ENCODE measurements around the gene MGAT3. TPM values are rescaled to one million over a fixed set of nuclear protein-coding genes. Genes with fewer than 3 reads are reported as not detected.

The MGAT3 gene
- total and polyA plus RNA-seq, 2 of the 13 experiments (the other 11 are each of a cell fraction or from before 2014, with no cell fraction given), result 0.11 to 0.15 TPM

DNA sequence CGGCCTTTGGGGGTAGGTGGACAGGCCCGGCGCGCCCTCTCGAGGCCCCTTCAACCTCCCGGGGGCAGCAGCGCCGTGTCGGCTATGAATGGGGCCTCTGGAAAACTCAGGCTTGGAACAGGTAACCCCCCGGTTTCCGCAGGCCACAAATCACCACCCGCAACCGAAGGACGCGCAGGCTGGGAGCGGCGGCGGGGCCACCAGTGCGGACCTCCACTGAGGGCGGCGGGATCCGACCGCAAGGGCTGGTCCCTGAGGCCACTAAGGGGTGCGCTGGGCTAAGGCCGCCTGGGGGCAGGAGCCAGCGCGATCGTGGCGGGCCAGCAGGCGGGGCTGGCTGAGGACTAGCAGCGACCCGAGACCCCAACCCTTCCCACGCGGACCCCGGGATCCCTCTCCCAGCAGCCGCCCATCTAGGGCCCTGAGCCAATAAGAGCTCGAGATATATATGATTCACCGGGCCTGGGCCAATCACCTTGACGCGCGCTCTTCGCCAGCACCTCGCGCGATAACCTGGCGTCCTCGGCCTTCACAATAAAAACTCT is 62.9 kb downstream of the MGAT3 start (continued):
- TF ChIP-seq ZNF772 (CRISPR knock-in tag; IDR thresholded peaks at IDR 0.05), result no peak
- TF ChIP-seq ZNF607 (CRISPR knock-in tag; IDR thresholded peaks at IDR 0.05; ENCODE audit: borderline replicate concordance), result 0 out of 2 replicates have a peak, but pooled peaks have one; percentile 52
- TF ChIP-seq ZNF512 (CRISPR knock-in tag; IDR thresholded peaks at IDR 0.05), result no peak
- peak; percentile 53; the same call in 1 of the 2 replicates for TF ChIP-seq E2F2 (CRISPR knock-in tag; IDR thresholded peaks at IDR 0.05; ENCODE audit: borderline replicate concordance)
- TF ChIP-seq, protein P1, sequence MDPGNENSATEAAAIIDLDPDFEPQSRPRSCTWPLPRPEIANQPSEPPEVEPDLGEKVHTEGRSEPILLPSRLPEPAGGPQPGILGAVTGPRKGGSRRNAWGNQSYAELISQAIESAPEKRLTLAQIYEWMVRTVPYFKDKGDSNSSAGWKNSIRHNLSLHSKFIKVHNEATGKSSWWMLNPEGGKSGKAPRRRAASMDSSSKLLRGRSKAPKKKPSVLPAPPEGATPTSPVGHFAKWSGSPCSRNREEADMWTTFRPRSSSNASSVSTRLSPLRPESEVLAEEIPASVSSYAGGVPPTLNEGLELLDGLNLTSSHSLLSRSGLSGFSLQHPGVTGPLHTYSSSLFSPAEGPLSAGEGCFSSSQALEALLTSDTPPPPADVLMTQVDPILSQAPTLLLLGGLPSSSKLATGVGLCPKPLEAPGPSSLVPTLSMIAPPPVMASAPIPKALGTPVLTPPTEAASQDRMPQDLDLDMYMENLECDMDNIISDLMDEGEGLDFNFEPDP (CRISPR knock-in tag; conservative IDR thresholded peaks at IDR 0.05), result no peak
- TF ChIP-seq ETV6 (CRISPR knock-in tag; conservative IDR thresholded peaks at IDR 0.05), result no peak; the same call in 1 of the 2 replicates
- TF ChIP-seq ZBTB38 (CRISPR knock-in tag; IDR thresholded peaks at IDR 0.05), result no peak; the same call in 1 of the 2 replicates
- TF ChIP-seq MYC (CRISPR knock-in tag; IDR thresholded peaks at IDR 0.05; ENCODE audit: borderline replicate concordance), result peak; percentile 38; the same call in 1 of the 2 replicates
- TF ChIP-seq, protein P2, sequence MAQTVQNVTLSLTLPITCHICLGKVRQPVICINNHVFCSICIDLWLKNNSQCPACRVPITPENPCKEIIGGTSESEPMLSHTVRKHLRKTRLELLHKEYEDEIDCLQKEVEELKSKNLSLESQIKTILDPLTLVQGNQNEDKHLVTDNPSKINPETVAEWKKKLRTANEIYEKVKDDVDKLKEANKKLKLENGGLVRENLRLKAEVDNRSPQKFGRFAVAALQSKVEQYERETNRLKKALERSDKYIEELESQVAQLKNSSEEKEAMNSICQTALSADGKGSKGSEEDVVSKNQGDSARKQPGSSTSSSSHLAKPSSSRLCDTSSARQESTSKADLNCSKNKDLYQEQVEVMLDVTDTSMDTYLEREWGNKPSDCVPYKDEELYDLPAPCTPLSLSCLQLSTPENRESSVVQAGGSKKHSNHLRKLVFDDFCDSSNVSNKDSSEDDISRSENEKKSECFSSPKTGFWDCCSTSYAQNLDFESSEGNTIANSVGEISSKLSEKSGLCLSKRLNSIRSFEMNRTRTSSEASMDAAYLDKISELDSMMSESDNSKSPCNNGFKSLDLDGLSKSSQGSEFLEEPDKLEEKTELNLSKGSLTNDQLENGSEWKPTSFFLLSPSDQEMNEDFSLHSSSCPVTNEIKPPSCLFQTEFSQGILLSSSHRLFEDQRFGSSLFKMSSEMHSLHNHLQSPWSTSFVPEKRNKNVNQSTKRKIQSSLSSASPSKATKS (CRISPR knock-in tag; IDR thresholded peaks at IDR 0.05), result no peak
- TF ChIP-seq ISL2 (CRISPR knock-in tag; IDR thresholded peaks at IDR 0.05), result no peak
- TF ChIP-seq NCOA2 (CRISPR knock-in tag; IDR thresholded peaks at IDR 0.05), result no peak
- TF ChIP-seq RFXAP (CRISPR knock-in tag; IDR thresholded peaks at IDR 0.05; ENCODE audit: borderline replicate concordance), result peak; percentile 62; the same call in 1 of the 2 replicates
- TF ChIP-seq ZNF317 (CRISPR knock-in tag; IDR thresholded peaks at IDR 0.05), result peak; percentile 72
- no peak for TF ChIP-seq ZNF609 (CRISPR knock-in tag; IDR thresholded peaks at IDR 0.05; ENCODE audit: borderline replicate concordance)
- peak; percentile 71 for TF ChIP-seq SRSF1 (optimal IDR thresholded peaks at IDR 0.05; ENCODE audit: low read depth, low read length)
- TF ChIP-seq, protein P3, sequence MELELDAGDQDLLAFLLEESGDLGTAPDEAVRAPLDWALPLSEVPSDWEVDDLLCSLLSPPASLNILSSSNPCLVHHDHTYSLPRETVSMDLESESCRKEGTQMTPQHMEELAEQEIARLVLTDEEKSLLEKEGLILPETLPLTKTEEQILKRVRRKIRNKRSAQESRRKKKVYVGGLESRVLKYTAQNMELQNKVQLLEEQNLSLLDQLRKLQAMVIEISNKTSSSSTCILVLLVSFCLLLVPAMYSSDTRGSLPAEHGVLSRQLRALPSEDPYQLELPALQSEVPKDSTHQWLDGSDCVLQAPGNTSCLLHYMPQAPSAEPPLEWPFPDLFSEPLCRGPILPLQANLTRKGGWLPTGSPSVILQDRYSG (CRISPR knock-in tag; IDR thresholded peaks at IDR 0.05), result no peak
- peak; percentile 25; the same call in 1 of the 2 replicates for TF ChIP-seq ZNF891 (CRISPR knock-in tag; IDR thresholded peaks at IDR 0.05)
